HFFc6 (cell line): ENCODE results near the gene TEPSIN. TPM values are rescaled to one million over a fixed set of nuclear protein-coding genes. Genes with fewer than 3 reads are reported as not detected.

Experiments used
- DNase-seq: peaks from one replicate; pipeline ENCODE4 v3.0.0-alpha.2; 2018
- H3K27ac Mint-ChIP-seq: 2 replicates; pipeline ENCODE4 v1.8.0; 2020; ENCODE audit warnings: mild to moderate bottlenecking, mixed read lengths
- H3K27me3 Mint-ChIP-seq: 2 replicates; pipeline ENCODE4 v1.8.0; 2021; ENCODE audit warnings: mild to moderate bottlenecking, moderate library complexity, mixed read lengths; ENCODE audit not compliant: insufficient read depth
- H3K36me3 Mint-ChIP-seq: 2 replicates; pipeline ENCODE4 v1.8.0; 2021; ENCODE audit warnings: low read depth, mixed read lengths
- H3K4me1 Mint-ChIP-seq: 2 replicates; pipeline ENCODE4 v1.8.0; 2020; ENCODE audit warnings: low read depth, mixed read lengths
- H3K4me3 Mint-ChIP-seq: 2 replicates; pipeline ENCODE4 v1.8.0; 2020; ENCODE audit warnings: mild to moderate bottlenecking, moderate library complexity, mixed read lengths
- H3K9me3 Mint-ChIP-seq: 2 replicates; pipeline ENCODE4 v1.8.0; 2020; ENCODE audit warnings: mild to moderate bottlenecking, mixed read lengths
- total RNA-seq, 6 experiments: library from RNA; stranded (reverse); fragmentation: NEBNext Ultra II Directional; extraction: Animal tissue kit (Norgen Biotek cat#: 25700); gene quantifications; 2 replicates in 1 of 6; 3 replicates in 5 of 6; pipeline ENCODE4 v1.2.3, GENCODE V29; 2021
- TF ChIP-seq, protein P1 (sequence below): fragments of 200-600 bp; sonication (generic); IDR thresholded peaks from 2 replicates; pipeline ENCODE4 v1.5.0; 2021; ENCODE audit warnings: antibody characterized with exemption, mild to moderate bottlenecking

TEPSIN gene
- total RNA-seq, 6 experiments from 2014 or later, result 16.2 to 22.5 (median 19.0) TPM

DNA sequence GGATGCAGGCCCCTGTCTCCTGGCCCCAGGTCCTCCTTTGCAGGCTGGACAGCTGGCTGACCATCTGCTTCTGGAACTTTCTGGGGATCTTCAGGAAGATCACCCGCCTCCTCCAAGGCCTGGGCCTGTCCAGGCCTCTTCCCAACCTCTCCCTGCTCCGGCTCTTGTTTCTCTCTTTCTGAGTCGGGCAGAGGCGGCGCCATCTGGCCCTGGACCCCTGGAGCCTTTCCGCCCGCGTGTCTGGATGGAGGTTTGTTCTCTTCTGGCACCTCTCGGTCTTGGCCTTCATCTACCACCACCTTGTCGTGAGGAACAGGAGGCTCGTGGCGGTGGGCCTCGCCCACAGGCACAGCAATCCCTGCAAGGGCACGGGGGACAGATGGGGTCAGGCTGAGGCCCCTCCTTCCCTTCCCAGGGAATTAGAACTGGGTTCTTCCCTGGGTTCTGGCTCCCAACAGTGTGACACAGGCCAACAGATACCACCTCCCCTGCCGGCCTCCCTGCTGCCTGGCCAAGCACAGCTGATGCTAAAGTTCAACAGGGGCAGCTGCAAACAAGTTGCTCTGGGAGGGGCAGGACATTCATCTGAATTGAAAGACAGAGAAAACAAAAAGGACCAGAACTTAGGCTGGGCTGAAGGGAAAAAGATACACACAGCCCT is 13.6 kb upstream of the TEPSIN start:
- DNase-seq, result no peak
- 0 out of 2 replicates have a peak, but pooled peaks cover 5% of the 10 kb centered on the region for H3K36me3 Mint-ChIP-seq
- H3K4me3 Mint-ChIP-seq, result no peak overlapping the region

DNA sequence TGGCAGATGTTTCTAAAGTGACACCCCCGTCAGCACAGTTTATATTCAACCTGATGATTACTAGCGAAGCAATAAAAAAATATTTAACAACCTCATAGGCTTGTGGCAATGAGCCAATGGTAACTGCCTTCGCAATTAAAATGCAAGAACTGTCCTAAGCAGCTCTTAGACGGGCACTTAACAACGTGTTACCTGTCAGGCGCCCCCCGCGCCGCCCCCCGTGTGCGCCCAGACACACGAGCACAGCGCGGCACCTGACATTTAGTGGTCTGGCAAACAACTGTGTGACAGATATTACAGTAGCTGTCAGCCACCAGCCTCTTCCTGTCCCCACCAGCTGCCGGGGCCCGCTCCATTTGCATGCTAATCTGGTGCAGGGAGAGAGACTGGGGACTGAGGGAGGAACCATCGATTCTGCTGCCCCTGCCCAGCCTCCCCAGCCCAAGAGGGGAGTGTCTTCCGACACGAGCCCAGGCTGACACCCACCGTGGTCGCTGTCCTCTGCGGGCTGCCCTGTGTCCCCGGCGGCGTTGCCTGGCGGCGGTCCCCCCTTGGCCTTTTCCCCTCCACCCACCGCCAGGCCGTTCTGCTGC is 12.9 kb upstream of the TEPSIN start:
- Mint-ChIP-seq H3K4me3 (no peak overlapping the region), H3K27me3 (0 out of 2 replicates have a peak, but pooled peaks cover 1% of the 10 kb centered on the region), H3K27ac (no peak overlapping the region), H3K4me1 (peaks cover 15% of the 10 kb centered on the region; the same call in 1 of the 2 replicates), H3K9me3 (peaks cover 4% of the 10 kb centered on the region; the same call in 1 of the 2 replicates), H3K36me3 (0 out of 2 replicates have a peak, but pooled peaks cover 5% of the 10 kb centered on the region)
- TF ChIP-seq, protein P1, sequence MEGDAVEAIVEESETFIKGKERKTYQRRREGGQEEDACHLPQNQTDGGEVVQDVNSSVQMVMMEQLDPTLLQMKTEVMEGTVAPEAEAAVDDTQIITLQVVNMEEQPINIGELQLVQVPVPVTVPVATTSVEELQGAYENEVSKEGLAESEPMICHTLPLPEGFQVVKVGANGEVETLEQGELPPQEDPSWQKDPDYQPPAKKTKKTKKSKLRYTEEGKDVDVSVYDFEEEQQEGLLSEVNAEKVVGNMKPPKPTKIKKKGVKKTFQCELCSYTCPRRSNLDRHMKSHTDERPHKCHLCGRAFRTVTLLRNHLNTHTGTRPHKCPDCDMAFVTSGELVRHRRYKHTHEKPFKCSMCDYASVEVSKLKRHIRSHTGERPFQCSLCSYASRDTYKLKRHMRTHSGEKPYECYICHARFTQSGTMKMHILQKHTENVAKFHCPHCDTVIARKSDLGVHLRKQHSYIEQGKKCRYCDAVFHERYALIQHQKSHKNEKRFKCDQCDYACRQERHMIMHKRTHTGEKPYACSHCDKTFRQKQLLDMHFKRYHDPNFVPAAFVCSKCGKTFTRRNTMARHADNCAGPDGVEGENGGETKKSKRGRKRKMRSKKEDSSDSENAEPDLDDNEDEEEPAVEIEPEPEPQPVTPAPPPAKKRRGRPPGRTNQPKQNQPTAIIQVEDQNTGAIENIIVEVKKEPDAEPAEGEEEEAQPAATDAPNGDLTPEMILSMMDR, result no peak
- no peak for DNase-seq

More for the DNA sequence above, 13.6 kb upstream of the TEPSIN start:
- TF ChIP-seq, protein P1, result no peak
- no peak overlapping the region for H3K27ac Mint-ChIP-seq
- peaks cover 4% of the 10 kb centered on the region; the same call in 1 of the 2 replicates for H3K9me3 Mint-ChIP-seq
- H3K27me3 Mint-ChIP-seq, result peaks cover 2% of the 10 kb centered on the region; the same call in 1 of the 2 replicates
- peaks cover 17% of the 10 kb centered on the region; the same call in 1 of the 2 replicates for H3K4me1 Mint-ChIP-seq

DNA sequence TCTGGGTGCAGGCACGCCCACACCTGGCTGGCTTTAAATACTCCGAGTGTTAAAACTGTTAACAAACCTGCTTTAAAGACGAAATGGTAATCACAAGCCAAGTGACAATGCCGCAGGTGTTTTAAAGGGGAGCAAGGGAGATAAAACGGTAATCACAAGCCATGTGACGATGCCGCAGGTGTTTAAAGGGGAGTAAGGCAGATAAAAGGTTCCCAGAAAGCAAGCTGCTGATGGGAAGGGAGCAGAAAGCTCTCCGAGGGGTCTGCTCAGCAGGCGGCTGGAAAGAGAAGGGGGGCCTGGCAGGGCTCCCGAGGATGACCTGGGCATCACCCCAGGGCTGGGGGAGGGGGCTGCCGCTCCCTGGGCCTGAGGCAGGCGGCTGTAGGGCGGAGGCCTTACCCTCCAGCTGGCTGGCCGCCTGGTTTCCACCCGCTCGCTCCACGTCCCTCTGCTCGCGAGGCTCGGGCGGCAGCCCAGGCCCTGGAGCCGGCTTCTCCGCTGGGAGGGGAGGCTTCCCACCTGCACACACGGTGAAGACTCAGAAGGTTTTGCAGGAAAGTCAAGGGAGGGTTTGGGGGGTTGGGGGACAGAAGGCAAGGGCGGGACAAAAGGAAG is 12.3 kb upstream of the TEPSIN start:
- Mint-ChIP-seq H3K27me3 (0 out of 2 replicates have a peak, but pooled peaks cover 1% of the 10 kb centered on the region), H3K9me3 (peaks cover 4% of the 10 kb centered on the region; the same call in 1 of the 2 replicates), H3K36me3 (0 out of 2 replicates have a peak, but pooled peaks cover 5% of the 10 kb centered on the region), H3K27ac (no peak overlapping the region), H3K4me1 (peaks cover 10% of the 10 kb centered on the region; the same call in 1 of the 2 replicates), H3K4me3 (no peak overlapping the region)
- TF ChIP-seq, protein P1, result no peak
- no peak for DNase-seq

DNA sequence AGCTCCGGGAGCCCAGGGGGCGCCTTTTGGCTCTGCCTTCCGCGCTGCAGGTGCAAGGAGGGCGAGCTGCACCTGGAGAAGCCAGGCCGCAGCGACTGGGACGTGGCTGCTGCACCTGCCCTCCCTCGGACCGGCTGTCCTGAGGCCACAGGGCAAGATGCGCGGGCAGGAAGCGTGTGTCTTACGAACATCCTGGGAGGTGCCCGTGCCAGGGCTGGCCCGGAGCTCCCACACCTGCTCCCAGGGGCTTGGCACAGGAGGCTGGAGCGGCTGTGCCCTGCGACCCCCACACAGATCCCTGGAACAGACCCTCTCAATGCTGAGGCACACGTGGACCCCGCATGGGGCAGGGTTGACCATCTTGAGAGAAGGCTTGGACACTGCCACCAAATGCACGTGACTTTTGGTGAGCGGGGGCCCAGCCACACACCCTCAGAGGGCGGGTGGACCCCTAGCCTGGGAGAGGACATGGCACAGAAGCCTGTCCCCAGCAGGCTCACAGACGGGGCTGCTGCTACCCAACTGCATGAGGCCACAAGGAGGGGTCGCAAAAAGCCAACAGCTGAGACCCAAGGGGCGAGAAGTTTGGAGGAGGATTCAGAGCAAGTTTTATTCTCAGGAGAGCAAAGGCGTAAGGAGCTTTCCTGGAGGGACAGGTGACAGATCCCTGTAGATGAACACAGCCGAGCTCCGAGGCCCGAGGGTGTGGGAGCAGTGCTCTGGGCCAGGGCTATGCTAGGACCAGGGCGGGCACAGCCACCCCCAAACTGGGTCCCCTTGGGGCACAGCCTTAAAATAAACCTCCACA is 11.6 kb upstream of the TEPSIN start:
- TF ChIP-seq, protein P1, result no peak
- Mint-ChIP-seq H3K4me3 (no peak overlapping the region; the same call in 1 of the 2 replicates), H3K9me3 (peaks cover 4% of the 10 kb centered on the region; the same call in 1 of the 2 replicates), H3K36me3 (0 out of 2 replicates have a peak, but pooled peaks cover 5% of the 10 kb centered on the region), H3K27me3 (0 out of 2 replicates have a peak, but pooled peaks cover 1% of the 10 kb centered on the region), H3K27ac (no peak overlapping the region), H3K4me1 (peaks cover 10% of the 10 kb centered on the region; the same call in 1 of the 2 replicates)
- no peak for DNase-seq
